ENCODE measurements around the gene SPN.
"Not testable (repeated sequence)": the region's sequence is repeated elsewhere in the genome, so short reads cannot be mapped to it uniquely, and the experiment has no call there.

Gene SPN

GRCh38 chr16:29701214-29701555 lies 38.1 kb downstream of the SPN start:
- no peak for DNase-seq (ENCODE audit: low spot score)

DNA sequence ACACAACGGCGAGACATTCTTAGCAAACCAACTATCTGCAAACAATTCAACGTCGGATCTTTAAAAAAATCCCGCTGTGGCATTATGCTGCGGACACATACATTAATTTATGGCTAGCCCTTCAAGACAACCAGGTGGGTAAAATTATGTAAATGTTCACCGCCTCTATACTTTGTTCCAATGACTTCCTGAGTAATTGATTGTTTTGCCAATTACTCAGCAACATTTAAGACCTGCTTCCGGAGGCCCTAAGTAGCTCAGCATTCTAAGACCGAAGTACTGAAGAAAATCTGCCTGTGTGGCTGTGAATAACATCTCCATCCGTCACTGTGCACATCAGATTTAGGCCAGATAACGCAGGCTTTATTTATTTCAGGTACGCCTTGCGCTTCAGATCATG lies 39.2 kb downstream of the SPN start:
- no peak for DNase-seq (ENCODE audit: low spot score)

DNA sequence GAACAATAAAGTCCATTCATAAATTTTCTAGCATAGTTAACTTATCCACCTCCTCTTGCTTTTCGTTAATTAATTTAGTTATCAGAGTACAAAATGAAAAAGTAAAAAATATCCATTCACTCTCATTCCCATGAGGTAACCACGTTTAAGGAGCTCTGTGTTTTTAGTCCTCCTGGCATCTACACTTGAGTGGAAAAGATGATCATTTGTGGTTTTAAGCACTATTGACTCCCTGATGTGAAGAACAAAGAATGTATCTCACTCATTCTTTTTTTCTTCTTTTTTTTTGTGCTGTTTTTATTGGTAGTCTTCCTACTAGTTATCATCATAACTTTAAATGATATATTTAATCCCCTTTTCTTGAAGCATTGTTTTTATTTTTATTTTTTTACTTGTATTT lies 42.0 kb downstream of the SPN start:
- no peak for DNase-seq (ENCODE audit: low spot score)

DNA sequence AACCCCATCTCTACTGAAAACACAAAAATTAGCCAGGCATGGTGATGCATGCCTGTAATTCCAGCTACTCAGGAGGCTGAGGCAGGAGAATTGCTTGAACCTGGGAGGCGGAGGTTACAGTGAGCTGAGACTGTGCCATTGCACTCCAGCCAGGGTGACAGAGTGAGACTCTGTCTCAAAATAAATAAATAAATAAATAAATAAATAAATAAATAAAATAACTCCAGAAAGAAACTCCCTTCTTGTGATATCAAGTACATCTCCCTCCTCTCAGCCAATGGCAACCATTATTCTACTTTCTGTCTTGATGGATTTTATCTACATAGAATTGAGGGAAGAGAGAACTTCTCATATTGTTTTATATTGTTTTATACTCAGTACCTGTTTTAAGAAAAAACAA lies 44.1 kb downstream of the SPN start:
- DNase-seq (ENCODE audit: low spot score) = not testable (repeated sequence)

GRCh38 chr16:29708917-29709600 lies 46.0 kb downstream of the SPN start:
- no peak for DNase-seq (ENCODE audit: low spot score)

DNA sequence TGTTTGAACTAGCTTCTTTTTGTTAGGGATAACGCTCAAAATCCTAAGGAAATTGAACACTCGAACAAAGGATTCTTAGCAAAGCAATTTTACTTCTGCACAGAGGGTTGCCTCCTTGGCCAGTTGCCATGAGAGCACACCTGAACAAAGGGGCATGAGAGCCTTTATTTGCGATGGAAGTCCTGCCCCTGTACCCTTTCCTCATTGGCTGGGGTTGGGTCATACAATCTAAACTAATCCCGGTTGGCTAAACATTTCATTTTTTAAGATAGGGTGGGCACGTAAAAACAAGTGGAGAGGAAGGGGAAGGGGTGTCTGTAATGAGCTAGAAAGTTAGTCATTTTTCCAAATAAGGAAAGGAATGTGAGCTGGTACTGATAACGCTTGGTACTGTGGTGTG lies 46.6 kb downstream of the SPN start:
- not testable (repeated sequence) for DNase-seq (ENCODE audit: low spot score)

DNA sequence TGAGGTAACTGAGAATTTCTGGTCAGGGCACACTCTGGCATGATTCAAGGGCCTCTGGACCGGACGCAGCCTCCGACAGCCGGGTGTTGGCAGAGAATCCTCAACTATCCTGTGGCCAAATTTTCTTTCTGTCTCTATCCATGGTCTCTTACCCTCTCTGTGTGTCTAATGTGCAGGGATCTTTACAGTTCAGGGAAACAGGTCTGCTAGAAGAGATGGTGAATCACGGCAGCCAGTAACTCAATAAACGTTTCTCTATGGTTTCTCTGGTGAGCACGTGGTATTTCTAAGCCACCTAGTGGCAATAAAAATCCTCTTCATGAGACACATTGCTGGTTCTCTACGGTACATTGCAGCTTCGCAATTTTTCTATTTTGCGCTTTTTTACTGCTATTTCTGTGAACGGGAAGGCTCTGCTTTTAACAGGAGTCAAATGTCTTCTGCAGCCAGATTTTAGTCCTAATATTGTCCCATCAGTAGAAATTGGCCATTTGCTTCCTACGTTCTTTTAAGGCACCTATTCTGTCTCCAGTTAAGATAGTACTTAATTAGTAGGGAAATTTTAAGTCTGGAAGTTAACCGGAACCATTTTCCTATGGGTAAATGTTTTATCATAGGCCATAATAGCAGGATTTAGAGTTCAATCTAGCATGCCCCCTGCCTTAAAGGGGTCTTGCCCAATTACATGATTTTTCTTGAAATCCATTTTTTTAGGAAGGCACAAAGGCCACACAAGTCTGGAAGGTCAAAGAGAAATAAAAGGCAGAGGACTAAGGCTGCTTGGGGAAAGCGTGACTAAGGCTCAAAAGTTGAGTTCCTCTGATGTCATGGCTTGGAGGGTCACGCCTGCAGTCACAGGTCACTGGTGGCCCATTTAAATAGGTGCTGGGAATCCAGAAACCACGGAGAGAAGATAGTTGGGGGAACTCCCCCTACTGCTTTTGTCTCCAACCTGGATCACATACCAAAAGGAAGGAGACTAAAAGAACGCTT lies 47.5 kb downstream of the SPN start:
- DNase-seq (ENCODE audit: low spot score) = peak; percentile 77

- DNase-seq (ENCODE audit: low spot score) = no peak
Observed at GRCh38 chr16:29712809-29713208, 49.8 kb downstream of the SPN start.

DNA sequence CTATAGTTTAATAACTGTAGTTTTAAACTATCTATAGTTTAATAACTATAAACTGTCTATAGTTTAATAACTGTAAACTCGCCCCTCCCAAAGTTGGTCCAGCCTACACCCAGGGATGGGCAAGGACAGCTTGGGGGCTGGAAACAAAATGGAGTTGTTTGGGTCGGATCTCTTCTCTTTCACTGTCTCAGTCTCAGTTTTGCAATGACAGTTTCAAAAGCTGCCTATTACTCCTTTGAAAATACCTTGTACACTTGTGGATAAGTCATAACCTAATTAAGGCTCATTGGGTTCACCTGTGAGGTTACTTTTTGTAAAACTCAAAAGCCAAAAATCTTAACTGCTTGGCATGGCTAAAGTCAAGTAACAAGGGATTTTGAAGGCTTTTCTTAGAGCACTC lies 51.3 kb downstream of the SPN start:
- DNase-seq (ENCODE audit: low spot score) = no peak

DNA sequence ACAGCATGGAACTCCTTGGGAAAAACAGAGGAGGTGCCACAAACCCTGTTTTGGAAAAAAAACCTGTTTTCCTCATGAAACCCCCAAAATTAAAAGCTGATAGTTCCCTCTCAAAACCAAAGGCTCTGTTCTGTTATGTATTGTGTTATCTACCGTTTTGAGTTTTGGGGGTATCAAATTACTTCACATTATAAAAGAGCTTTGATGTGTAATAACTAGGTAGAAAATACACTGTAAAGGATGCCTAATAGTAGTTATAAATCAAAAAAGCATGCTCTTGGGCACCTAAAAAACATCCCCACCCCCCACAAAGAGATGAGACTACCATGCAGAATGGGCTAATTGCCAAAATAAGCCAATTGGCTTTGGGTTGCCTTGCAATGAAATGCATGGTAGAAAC lies 51.9 kb downstream of the SPN start:
- DNase-seq (ENCODE audit: low spot score) = no peak

GRCh38 chr16:29717113-29717512 lies 54.1 kb downstream of the SPN start:
- DNase-seq (ENCODE audit: low spot score) = no peak

DNA sequence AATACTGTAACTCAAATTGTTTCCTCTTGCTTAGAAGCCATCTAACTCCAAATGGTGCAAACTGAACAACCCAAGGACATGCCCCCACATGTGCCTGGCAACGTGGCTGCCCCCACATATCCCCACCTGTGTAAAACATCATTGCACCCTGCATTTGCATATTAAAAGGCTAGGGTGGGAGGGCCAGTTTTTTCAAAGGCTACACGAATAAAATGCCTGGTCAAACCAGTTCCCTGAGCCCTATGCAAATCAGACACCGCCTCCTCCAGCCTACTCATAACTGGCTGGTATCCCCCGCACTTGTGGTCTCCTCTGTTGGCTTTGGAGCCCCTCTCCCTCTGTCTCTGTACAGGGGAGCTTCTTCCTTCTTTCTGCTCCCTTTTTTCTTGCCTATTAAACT lies 56.0 kb downstream of the SPN start:
- DNase-seq (ENCODE audit: low spot score) = no peak
